ENCODE measurements around the gene PHF5A.
A peak's percentile ranks its signal among the peaks of the same experiment; 100 is the strongest.

PHF5A gene

DNA sequence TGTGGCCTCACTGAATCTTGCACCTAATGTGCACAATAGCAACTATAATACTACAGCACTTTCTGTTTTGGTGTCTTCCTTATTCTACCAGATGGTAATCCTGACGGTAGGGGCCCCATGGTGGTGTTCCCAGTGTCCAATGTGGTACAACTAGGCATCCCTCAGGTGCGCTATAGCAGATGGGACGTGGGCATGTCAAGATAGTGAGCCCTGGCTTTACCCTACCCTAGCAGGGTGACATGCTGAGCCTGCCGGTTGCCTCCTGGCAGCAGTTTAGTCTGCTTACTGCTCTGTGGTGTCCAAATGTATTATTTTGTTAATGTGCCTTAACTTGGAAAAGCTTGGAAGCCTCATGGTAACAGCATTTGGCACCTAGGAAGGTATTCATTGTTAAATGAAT, 19.6 kb upstream of the PHF5A start:
- no peak for DNase-seq (ENCODE audit: low spot score)

DNA sequence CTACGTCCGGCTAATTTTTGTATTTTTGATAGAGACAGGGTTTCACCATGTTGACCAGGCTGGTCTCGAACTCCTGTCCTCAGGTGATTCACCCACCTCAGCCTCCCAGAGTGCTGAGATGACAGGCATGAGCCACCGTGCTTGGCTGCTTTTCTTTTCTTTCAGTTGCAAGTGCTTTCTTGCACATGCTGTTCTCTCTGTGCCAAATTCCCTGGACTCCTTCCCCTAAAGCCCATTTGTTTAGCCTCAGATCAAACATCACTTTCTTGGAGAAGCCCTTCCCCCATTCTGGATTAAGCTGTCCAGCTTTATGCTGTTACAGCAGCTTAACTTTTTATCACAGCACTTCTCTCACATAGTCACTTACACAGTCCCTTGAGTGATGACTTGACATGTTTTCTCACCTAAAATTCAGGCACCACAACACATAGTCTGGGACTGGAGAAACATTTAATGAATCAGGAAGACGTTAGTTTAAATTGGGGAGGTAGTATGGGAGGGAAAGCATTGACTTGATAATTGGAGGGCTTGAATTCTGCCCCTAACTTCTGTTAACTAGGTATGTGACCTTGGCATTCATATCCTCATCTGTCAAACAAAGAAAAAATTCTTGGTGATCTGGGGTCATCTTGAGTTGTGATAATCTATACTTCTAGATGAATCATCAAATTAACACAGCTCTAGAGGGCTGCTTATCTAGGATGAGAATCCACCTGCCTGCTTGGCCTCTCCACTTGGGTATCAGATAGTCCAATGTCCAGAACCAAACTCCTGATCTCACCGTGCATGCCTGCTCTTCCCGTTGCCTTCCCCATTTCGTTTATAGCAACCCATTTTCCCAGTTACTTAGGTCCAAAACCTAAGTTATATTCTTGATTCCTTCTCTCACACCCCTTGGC, 18.8 kb upstream of the PHF5A start:
- DNase-seq (ENCODE audit: low spot score): no peak

DNA sequence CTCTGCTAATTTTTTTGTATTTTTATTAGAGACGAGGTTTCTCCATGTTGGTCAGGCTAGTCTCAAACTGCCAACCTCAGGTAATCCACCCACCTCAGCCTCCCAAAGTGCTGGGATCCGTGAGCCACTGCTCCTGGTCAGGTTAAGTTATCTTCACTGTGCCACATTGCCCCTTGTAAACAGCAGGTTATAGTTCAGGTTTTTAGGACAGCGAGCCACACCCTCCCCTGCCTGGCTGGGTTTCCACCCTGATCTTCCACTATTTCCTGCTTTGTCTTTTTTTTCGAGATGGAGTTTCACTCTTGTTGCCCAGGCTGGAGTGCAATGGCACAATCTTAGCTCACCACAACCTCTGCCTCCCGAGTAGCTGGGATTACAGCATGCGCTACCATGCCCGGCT, 16.5 kb upstream of the PHF5A start:
- no peak for DNase-seq (ENCODE audit: low spot score)

DNA sequence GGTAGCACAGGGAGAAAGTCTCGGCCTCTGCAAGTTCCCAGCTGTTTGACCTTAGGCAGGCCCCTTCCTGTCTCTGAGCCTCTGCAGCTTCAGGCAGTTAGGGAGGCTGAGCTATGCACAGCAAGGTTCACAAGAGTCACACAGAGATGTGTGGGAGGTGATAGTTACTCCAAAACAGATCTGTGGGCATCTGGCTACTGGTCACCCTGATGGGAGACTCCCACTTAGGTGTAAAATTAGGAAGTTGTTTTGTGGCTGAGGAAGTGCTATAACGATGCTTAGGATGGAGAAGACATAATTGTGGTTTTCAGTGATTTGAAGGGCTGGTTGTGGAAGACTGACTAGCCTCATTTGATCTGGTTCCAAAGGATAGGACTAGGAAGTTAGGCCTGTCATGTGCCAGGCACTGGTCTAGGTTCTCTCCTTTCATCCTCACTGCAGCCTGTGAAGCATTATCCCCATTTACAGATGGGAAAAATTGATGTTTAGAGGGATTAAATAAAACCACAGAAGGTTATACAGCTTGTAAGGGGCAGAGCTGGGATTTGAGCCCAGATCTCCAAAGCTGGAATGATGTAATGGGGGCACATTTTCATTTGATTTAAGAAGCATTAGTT, 13.9 kb upstream of the PHF5A start:
- DNase-seq (ENCODE audit: low spot score): no peak

DNA sequence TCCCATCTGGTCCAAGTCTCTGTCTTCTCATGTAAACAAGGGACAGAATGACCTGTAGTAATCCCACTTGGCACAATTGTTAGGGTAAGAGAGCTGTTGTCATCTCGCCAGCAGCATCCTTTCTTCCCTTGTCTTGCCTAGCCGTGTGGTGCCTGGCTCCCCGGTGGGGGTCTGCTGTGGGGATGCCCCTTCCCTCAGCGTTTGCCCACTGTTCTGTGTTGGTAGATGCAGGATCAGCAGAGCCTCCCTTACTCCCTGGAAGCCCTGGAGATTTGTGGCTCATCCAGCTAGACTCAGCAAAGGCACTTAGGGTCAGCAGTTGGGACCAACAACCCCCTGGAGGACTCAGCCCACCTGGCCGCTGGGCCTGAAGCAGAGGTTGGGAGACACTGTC, 13.4 kb upstream of the PHF5A start:
- DNase-seq (ENCODE audit: low spot score): no peak

DNA sequence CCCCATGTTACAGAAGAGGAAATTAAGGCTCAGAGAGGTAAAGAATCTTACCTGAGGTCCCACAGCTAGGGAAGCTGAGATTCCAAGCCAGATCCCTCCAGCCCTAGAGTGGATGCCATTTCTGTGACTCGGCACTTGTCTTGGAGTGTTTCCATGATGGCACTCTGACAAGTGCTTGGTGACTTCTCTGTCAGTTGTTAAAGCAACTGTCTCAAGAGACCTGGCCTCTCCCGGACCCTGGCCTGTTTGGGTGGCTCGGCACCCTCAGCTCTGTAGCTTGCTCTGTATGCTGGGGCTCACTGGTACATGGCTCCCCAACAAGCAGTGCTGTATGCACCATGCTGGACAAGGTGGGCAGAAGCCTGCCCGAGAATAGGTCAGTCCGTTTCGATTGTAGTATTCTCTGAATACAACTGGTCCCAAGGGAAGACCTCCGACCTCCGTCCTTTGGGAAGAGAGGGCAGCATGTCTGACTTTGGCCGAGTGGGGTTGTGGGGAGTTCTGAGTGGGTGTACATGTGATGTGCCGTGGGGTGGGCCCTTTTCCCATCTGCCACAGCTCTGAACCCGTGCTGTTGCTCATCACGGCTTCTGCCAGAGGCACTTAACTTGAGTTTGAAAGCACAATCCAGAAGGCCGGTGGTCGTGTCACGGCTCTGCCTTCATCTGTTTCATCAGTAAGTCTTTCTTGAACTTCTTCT, 12.8 kb upstream of the PHF5A start:
- DNase-seq (ENCODE audit: low spot score): peak; percentile 44

DNA sequence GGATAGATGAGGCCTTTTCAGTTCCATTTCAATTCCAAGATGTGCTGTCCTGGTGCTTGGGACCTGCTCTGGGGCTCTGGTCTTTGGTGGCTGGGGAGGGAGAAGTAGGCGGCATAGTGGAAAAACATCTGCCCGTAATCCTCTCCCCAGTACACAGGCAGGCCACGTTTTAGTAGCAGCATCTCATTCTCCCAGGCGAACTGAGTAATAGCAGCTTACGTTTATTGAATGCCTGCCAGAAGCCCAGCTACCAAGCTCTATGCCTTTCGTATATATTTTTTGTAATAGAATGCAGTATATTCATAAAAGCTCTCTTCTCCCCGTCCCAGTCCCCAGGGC, 11.9 kb upstream of the PHF5A start:
- no peak for DNase-seq (ENCODE audit: low spot score)

DNA sequence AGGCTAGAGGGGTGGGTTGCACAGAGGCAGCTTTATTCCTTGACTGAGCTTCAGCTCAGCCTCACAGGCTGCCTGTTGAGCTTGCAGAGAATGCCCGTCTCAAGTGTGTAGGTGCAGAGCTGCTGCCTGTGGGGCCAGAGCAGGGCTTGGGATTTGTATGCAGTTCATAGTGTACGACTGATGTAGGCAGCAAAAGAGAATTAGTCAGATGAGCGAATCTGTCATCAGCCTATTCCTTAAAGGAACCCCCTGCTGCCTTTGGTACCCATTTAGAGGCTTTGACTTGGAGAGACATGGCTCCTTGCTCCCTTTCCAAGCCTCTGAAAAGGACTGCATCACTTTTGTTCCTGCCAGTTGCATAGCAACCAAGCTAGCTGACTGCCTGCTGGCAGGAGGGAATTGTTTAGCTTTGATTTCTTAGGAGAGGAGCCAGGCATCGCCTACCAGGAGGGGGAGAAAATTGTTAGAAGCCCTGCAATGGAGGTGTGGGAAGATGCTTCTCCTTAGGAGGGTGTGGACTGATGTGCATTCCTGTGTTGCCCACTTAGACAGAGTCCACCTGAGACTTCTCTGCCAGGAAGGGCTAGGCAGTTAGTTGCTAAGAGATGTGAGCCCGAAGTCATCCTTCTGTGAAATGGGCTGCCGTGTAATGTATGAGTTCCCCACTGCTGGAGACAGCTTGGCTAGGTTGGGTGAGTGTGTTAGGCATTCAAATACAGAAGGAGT, 11.3 kb upstream of the PHF5A start:
- peak; percentile 82 for DNase-seq (ENCODE audit: low spot score)

DNA sequence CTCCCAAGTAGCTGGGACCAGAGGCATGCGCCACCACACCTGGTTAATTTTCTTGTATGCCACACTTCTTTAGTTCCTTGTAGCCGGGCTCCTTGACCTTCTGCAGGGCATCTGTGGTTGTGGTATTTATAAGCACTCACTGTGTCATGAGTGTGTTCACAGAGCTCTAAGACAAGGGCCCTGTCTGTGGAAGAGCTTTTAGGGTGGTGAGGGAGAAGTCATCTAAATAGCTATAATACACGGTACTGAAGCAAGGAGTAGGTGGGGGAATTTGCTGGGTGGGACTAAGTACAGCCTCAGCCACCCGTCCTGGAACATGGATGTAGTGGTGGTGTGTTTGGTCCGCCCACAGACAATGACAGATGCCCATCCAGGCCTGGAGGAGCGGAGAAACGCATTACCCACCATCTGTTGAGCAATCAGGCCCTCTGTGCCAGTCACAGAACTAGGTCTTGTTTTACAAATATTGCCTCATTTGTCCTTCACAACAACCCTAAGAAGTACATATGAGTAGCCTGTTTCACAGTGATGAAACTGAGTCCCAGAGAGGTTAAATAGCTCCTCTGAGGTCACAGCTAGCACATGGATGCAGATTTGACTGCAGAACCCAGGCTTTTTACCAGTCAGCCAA, 10.5 kb upstream of the PHF5A start:
- DNase-seq (ENCODE audit: low spot score): no peak

DNA sequence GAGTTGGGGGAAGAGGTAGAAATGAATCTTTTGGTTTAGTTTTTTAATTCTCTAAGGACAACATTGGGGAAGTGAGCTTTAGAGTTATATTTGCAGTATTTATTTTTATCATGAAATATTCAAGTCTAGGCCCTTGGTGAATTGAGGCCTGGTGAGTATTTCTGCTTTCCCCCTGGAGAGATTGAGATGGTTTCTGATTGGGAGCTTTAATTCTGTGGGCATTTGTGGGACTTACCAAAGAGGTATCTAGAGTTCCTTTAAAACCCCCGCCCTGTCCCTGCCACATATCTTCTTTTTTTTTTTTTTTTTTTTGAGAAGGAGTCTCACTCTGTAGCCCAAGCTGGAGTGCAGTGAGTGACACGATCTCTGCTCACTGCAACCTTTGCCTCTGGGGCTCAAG, 10.0 kb upstream of the PHF5A start:
- DNase-seq (ENCODE audit: low spot score): no peak

DNA sequence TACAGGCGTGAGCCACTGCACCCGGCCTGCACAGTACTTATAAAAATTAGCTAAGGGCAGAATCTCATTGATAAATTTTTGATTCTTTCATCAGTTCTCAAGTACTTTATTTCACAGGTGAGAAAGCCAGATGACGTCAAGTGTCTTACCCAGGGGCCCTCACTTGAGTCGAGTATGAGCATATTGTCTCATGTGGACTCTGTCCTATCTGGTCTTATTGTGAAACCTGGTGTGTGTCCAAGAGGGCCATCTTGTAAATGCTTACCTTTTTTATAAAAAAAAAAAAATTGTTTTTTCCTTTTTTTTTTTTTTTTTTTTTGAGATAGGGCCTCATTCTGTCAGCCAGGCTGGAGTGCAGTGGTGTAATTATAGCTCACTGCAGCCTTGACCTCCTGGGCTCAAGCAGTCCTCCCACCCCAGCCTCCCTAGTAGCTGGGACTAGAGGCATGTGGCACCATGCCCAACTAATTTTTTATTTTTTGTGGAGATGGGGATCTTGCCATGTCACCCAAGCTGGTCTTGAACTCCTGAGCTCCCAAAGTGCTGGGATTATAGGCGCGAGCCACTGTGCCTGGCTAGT, 6.5 kb upstream of the PHF5A start:
- no peak for DNase-seq (ENCODE audit: low spot score)

DNA sequence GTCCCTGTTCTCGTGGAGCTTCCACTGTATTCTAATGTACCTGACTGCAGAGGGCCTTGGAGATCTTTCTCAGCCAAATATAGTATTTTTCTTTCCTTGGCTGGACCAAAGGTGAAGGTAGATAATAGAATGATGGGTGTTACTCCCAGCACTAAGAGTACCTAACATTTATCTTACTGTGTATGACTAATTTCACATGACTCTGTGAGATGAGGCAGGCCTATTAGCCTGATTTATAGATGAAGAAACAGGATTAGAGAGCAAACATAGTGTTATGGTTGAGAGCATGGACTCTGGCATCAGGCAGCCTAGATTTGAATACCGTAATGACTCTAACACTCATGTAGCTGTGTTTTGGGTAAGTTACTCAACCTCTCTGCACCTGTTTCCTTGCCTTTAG, 3.1 kb upstream of the PHF5A start:
- no peak for DNase-seq (ENCODE audit: low spot score)

DNA sequence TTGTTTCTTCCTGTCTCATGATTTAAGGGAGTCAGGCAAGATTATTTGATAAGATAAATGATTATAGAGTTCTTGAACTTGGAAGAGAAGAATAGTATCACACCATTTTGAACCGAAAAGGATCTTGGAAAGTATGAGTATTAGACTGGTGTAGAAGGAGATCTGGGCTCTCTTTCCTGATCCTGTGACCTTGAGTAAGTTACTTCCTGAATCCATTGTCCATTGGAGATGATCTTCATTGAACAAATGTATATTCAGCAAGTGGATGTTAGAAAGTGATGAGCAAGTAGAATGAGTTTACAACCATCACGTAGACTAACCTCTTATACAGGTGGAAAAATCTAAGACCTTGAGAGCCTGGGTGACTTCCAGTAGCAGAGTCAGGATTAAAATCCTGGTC, 2.4 kb upstream of the PHF5A start:
- DNase-seq (ENCODE audit: low spot score): no peak

DNA sequence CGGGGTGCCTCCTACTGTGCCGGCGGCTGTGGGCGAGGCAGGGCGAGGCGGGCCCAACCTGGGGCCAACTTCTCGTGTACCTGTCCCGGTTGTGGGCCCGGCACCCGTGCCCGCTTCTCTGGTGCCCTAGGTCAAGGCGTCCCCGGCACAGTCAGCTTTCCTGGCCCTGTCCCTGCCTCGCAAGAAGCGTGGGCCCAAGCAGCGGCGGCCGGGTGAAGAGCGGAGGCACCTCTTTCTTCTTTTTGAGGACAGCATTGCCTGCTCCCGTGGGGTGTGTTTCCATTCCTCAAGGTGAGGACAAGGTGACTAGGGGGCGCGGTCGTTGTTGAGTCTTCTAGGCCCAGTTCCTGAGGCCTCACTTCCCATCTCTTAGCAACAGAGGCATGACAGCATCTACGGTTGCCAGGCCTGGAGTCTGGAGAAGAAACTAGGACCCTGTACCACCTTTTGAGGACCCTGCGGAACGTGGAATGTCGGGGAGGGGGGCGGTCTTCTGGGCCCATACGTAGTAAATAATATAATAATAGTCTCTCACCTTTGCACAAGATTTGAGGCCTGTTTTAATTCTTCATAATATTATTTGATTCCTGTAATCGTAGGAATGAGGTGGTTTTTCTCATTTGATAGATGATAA, 843 bp upstream of the PHF5A start:
- no peak for DNase-seq (ENCODE audit: low spot score)

DNA sequence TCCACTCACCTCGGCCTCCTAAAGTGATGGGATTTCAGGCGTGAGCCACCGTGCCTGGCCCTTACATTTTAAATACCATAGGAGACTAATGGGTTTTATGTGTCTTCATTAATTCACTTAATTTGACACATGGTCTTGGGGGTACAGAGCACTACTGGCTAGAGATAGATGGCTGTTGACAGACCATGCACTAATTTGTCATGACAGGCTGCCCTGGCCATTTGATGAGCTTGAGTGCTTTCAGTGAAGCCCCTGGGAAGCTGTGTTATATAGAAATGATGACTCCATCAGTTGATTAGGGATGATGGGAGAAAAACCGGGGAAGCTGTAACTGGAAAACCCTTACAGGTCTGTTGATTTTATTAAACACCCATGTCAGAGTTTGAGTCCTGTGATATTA, 6.6 kb downstream of the PHF5A start:
- no peak for DNase-seq (ENCODE audit: low spot score)

DNA sequence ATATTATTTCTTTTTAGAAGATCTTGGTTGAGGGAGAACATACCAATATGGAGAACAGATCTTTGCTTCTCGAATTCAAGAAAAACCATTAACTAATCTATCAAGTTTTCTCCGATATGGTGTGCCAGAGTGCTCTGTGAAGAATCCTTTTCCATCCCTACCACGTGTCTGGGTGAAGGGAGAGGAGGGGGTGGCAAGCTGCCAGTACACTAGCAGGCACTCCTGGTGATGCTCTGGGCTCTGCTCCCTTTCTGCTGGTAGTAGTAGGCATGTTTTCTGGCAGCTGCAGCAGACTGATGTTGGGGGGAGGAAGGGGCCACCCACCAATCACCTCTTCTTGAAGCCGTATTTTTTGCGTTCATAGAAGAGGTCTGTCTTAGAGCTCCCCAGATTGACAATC, 8.4 kb downstream of the PHF5A start:
- peak; percentile 79 for DNase-seq (ENCODE audit: low spot score)

DNA sequence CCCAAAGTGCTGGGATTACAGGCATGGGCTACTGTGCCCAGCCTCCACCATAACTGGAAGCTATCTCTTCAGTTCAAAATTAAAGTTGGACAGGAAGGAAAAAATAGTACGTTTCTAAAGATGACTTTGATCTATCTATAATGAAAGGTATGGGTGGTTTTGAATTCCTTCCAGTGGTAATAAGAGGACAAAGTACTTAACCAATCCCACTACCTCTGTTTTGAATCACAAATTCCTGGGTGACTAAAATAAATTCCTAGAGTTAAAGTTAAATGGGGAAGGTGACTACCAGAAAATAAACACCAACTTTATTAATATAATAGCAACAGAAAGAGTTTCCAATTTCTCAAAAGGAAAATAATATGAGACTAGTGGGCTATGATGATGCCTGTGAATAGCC, 9.1 kb downstream of the PHF5A start:
- DNase-seq (ENCODE audit: low spot score): no peak

DNA sequence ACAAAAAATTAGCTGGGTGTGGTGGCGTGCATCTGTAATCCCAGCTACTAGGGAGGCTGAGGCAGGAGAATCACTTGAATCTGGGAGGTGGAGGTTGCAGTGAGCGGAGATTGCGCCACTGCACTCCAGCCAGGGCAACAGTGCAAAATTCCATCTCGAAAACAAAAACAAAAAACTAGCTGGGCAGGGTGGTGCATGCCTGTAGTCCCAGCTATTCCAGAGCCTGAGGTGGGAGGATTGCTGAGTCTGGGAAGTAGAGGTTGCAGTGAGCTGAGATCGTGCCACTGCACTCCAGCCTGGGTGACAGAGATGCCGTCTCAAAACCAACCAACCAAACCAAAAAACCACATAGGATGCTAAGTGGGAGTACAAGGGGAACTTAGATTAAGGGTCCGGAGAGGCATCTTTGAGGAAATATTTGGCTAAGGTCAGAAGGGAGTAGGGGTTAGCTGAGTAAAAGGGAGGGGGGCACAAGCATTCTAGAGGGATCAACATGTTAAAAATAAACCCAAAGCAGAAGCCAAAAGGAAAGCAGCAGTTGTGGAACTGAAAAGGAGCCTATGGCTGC, 10.2 kb downstream of the PHF5A start:
- DNase-seq (ENCODE audit: low spot score): no peak

DNA sequence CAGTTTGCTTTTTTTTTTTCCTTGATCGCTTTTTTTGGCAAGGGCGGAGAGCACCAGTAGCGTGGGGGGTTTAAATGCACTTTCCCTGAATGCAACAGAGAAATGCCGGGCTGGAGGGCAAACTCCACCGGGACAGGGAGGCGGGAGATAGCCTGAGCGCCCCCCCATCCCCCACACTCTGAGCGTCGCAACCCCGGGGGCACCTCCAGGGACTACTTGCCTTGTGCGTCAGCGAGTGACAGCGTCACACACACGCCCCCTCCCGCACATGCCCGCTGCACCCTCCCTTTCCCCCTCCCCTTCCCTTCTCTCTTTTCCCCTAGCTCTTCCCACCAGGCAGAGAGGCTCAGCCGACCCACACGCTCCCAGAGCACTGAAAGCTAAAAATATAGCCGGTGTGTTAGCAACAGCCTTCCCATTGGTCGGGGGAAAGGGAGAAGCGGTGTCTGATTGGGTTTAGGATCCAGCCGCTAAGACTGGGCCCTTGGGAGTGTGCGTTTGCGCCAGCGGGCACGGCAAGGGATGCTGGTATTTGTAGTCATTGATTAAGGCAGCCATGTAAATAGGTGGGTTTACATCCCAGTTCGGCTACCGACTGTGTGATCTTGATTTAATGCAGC, 20.2 kb downstream of the PHF5A start:
- peak; percentile 100 for DNase-seq (ENCODE audit: low spot score)

DNA sequence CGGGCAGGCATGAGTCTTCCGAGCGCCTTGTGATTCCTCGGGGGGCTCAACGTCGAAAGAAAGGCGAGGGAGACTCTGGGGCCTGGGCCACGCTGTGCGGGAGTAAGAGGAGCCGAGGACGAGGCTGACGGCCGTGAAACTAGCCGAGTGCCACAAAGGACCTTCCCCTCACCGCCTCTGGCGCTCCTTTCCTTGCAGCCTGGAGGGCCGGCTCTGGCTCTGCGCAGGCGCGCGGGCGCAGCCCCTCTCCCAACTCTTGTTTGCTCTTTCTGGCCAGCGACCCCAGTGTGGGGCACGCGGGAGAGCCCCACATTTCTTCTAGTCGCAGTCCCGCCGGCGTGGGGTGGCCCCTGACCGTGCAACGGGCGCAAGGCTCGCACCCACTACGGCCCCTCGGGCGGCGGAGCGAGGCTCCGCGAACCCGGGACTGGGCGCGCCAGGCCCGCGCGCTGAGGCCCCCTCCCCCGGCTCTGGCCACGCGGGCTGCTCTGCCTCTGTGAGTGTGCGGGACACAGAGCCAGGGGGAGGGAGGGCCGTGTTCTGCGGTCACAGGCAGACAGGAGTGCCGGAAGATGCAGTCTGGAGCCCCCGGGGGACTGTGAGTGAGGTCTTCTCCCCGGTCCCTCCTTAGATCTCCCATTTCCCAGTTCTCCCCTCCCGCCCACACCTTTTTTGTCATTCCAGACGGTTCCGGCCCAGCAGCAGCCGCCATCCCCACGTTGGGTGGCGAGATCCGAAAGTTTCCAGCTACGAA, 20.9 kb downstream of the PHF5A start:
- peak; percentile 78 for DNase-seq (ENCODE audit: low spot score)

All from globus pallidus (tissue), 1 donor.